Hematopoietic multipotent progenitor cell treated with erythropoietin and hydrocortisone succinate and interleukin-3 and kit ligand, for 4 days (in vitro differentiated cells): ENCODE measurements around the gene MAP3K12.
"Not testable (repeated sequence)": the region's sequence is repeated elsewhere in the genome, so short reads cannot be mapped to it uniquely, and the experiment has no call there.

Experiments used
- DNase-seq: peaks from one replicate; pipeline ENCODE4 v3.0.0-alpha.2; 2015

MAP3K12 gene

GRCh38 chr12:53499266-53500141 lies at the start of gene MAP3K12:
Gene MAP3K12 (minus strand): TSS chr12:53499458. CDS start chr12:53487391, 12,067 bp downstream.
- DNase-seq, result peak; percentile 76

DNA sequence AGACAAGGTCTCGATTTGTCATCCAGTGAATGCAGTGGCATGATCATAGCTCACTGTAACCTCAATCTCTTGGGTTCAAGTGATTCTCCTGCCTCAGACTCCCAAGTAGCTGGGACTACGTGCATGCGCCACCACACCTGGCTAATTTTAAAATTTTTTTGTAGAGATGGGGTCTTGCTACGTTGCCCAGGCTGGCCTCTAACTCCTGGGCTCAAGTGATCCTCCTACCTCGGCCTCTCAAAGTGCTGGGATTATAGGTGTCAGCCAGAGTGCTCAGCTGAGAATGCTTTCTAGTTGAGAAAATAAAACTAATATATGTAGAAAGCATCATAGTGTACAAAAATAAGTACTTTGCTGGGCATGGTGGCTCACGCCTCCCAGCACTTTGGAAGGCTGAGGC lies 49.1 kb upstream of the MAP3K12 start:
- not testable (repeated sequence) for DNase-seq

GRCh38 chr12:53543539-53543938 lies 44.3 kb upstream of the MAP3K12 start:
- peak; percentile 86 for DNase-seq

DNA sequence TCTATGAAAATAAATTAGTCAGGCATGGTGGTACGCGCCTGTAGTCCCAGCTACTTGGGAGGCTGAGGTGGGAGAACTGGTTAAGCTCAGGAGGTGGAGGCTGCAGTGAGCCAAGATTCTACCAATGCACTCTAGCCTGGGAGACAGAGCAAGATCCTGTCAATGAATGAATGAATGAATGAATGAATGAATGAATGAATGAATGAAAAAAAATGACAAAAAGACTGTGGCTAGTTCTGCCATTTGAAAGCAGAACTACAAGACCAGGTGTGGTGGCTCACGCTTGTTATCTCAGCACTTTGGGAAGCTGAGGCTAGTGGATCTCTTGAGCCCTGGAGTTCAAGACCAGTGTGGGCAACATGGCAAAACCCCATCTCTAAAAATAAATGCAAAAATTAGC lies 40.3 kb upstream of the MAP3K12 start:
- no peak for DNase-seq

- no peak for DNase-seq
These were observed 39.0 kb upstream of the MAP3K12 start for GRCh38 chr12:53538209-53538689.

DNA sequence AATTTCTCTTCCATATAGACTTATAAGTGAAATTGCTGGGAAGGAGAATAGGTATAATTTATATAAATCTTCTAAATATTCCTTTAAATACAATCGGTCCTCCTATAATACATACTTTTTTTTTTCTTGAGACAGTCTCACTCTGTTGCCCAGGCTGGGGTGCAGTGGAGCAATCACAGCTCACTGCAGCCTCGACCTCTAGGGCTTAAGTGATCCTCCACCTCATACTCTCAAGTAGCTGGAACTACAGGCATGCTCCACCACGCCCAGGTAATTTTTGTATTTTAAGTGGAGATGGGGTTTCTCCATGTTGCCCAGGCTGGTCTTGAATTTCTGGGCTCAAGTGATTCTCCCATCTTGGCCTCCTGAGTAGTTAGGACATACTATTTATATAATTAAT lies 37.7 kb upstream of the MAP3K12 start:
- DNase-seq, result no peak

- no peak for DNase-seq
These were observed 34.2 kb upstream of the MAP3K12 start for GRCh38 chr12:53533471-53533870.

DNA sequence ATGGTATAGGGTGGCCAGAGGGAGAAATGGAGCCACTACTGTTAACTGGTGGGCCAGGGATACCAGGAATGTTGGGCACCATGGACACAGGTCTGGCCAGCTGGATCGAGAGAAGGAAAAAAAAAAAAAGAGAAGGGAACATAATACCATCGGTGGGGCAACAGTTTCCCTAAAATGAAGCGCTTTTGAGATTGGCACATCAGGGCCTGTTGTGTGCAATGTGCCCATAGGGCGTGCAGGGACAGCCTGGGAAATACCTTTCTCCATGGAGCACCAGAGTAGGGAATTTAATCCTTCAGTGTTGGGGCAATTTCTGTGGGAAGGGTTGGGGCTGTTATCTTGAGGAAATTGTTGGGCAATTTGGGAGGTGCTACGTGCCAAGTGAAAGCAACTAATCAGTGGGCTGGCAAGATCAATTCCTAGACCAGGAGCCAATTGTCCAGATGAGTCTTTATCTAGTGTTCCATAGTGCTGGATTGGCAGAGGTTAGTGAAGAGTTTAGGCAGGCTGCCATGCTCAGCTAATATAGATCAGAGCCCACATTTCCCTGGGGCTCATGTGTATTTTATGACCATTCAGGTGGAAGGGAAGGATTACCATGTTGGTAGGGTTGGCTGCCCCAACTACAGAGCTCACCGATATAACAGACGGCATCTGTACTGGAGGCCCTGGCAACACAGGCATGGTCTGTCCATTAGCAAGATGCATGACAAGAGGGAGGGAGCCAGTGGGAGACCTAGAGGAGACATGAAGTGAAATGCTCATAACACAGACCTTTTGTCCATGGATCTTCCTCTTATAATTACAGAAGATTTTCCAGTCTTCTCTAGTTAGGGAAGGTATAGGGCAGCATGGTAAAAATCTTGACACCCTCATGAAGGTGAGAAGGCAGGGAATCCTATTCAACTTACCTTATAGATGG lies 33.5 kb upstream of the MAP3K12 start:
- DNase-seq, result no peak

DNA sequence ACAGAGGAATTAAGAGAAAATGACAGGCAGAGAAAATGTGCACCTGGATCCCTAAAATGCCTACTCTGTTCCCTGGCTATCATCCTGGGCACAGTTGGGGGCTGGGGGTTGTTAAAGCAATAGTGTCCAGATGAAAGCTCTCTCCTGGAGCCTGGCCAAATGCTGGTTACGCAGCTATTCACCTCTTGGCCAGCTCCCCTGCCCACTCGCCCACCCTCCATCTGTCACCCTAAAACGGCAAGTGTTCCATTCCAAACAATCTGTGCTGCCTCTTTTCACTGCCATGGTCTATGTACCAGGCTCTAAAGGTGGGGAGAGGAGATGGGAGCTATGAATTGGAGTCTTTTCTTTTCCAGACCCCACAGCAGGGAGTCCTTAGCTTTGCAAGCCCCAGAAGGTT lies 32.8 kb upstream of the MAP3K12 start:
- DNase-seq, result no peak

DNA sequence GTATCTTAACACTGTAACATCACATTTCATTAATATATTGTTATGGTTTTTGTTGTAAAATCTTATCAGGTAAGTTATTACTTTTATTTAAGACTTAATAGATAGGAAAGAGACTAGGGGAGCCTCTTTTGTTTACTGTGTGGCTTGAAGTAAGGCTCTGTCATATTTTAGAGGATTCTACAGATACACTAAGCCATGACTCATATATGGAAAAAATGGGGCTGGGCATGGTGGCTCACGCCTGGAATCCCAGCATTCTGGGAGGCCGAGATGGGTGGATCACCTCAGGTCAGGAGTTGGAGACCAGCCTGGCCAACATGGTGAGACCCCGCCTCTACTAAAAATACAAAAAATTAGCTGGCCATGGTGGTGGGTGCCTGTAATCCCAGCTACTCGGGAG lies 31.7 kb upstream of the MAP3K12 start:
- DNase-seq, result no peak

DNA sequence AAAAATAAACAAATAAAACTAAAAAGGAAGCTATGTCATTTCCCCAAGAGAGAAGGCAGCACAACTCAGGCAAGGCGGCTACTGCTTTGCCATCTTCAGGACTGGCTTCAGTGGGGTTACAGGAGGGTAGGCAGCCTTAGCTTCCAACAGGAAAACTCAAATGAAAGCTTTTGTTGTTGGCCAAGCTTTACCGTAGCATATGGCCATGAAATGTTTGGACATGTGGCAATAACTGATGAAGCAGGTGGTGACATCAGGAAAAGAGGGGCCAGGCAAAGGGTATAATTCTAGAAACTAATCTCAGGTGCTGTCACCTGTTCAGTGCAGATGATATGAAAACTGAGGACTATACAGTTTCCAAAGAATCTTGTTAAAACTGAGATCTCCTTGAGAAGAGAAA lies 30.8 kb upstream of the MAP3K12 start:
- no peak for DNase-seq

- DNase-seq, result no peak
These were observed 25.2 kb upstream of the MAP3K12 start for GRCh38 chr12:53524476-53524875.

GRCh38 chr12:53523131-53523530 lies 23.9 kb upstream of the MAP3K12 start:
- no peak for DNase-seq

- no peak for DNase-seq
These were observed 19.1 kb upstream of the MAP3K12 start for GRCh38 chr12:53518381-53518780.

GRCh38 chr12:53516758-53517455 lies 17.6 kb upstream of the MAP3K12 start:
- DNase-seq, result no peak

DNA sequence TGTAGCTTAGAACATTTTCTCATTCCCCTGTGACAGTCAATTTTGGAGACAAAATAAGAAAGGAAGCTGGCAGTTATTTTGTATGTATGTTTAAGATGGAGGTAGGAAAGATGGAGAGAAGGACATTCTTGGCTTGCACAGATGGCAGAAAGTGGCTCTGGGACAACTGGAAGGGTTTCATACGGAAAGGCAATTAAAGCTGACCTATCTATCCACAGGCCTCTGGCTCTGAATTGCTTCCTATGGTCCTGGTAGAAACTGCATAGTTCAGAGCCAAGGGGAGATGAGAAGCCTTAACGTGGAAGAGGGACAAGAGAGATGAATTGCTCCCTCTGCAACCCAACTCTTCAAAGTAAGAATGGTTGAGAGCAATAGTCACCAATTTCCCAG lies 16.0 kb upstream of the MAP3K12 start:
- no peak for DNase-seq

- no peak for DNase-seq
These were observed 15.5 kb upstream of the MAP3K12 start for GRCh38 chr12:53514628-53515290.

- no peak for DNase-seq
These were observed 14.6 kb upstream of the MAP3K12 start for GRCh38 chr12:53513712-53514410.

- no peak for DNase-seq
These were observed 11.0 kb upstream of the MAP3K12 start for GRCh38 chr12:53510181-53510812.

DNA sequence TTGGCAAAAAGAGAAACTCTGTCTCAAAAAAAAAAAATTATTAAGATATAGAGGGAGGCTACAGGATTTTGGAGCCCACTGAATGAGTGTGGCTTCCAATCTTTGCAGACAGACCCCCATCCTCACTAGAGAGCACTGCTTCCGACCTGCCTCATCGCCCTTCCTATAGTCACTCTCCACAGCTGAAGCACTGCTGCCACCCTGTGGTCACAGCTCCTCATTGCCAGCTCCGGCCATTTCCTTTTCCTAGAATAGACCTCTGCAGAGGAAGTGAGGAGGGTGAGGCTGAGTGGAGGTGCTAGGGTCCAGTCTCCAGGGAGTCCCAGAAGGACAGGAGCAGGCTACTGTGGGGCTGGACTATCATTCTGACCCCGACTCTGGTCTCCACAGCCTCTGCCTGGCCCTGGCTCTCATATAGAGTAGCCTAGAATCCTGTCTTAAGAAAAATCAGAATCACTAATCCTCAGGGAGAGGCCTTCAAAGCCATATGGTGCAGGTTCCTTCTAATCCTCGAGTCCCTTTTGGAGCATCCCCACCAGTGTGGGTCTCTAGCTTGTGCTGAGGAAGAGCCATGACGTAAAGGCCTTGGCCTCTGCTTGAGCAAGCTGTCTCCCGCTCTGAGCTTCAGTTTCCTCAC lies 9.4 kb upstream of the MAP3K12 start:
- peak; percentile 93 for DNase-seq

DNA sequence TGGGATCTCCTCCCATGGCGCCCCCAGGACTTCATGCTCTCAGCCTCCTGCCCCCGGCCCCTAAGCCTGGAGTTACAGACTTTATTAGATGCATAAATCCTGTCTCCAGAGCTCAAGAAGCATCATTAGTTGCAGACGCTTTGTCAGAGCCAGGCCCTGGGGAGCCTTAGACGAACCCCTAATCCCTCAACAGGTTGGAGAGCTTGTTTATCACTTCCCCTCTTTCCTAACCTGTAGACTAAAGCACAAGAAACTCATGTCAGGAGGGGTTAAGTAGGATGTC lies 8.3 kb upstream of the MAP3K12 start:
- DNase-seq, result no peak
